HCT116 (cell line): ENCODE results near the gene SLC38A8. TPM values are rescaled to one million over a fixed set of nuclear protein-coding genes. Genes with fewer than 3 reads are reported as not detected.

Source experiments
- ATAC-seq: fragments of 200-7000 bp; cut with Tn5 transposase; 2 replicates; pipeline ENCODE4 v1.9.1; 2020; ENCODE audit warnings: mild to moderate bottlenecking, moderate library complexity
- BruUV-seq: library from RNA; stranded (reverse); fragments of 400-500 nt; replicated peaks from 2 replicates; lab custom pipeline; 2021; lab: Mats Ljungman, UMichigan
- CTCF ChIA-PET: fragments of 300-600 bp; sonication (Branson Sonifier 250); formaldehyde crosslinking; loops from one replicate; lab custom pipeline; 2021; ENCODE audit warnings: antibody characterized with exemption; lab: Charles Lee
- POLR2A ChIA-PET: fragments of 300-600, 350-600 bp; sonication (Branson Sonifier 250); formaldehyde crosslinking; loops from one replicate; lab custom pipeline; 2021; ENCODE audit warnings: antibody characterized with exemption; lab: Charles Lee
- RAD21 ChIA-PET, 2 experiments: fragments of 300-600 bp; sonication (Branson Sonifier 250); formaldehyde crosslinking; loops; one replicate each; lab custom pipeline; 2023; ENCODE audit warnings: low total read pairs in 2 of 2; ENCODE audit not compliant: uncharacterized antibody in 2 of 2, unreplicated experiment in 2 of 2, low non-redundant PET in 1 of 2; lab: Charles Lee
- DNase-seq: peaks from one replicate; pipeline ENCODE4 v3.0.0-alpha.2; 2010; ENCODE audit warnings: low read depth, low spot score
- H2AFZ ChIP-seq: fragments of 200-600 bp; shearing (Covaris generic), sonication (generic); 2 replicates; pipeline ENCODE4 v1.6.1; 2017; ENCODE audit warnings: low read depth, mixed run types, mixed read lengths, antibody characterized with exemption, low read length; ENCODE audit not compliant: poor library complexity, severe bottlenecking
- H3K27ac ChIP-seq: 2 replicates; pipeline ENCODE4 v1.5.1; 2012; ENCODE audit warnings: low read depth, low read length
- H3K27me3 ChIP-seq: fragments of 200-600 bp; sonication (generic); 2 replicates; pipeline ENCODE4 v1.6.1; 2016; ENCODE audit warnings: mixed run types, low read length, mixed read lengths; ENCODE audit not compliant: insufficient read depth
- H3K36me3 ChIP-seq, 2 experiments: fragments of 200-500 bp in 1 of 2; fragments of 200-600 bp in 1 of 2; sonication (Bioruptor generic) in 1 of 2; sonication (generic) in 1 of 2; 2 replicates each; pipeline versions ENCODE4 v1.5.1 to v1.6.1; 2014 to 2016; ENCODE audit warnings: low read length in 2 of 2, inconsistent platforms in 1 of 2, mixed read lengths in 1 of 2, mixed run types in 1 of 2; ENCODE audit not compliant: insufficient read depth in 2 of 2, control insufficient read depth in 1 of 2
- H3K4me1 ChIP-seq, 2 experiments: fragments of 200-600 bp in 1 of 2; sonication (generic) in 1 of 2; 2 replicates each; pipeline versions ENCODE4 v1.5.1 to v1.6.1; 2012 to 2017; ENCODE audit warnings: low read length in 2 of 2, inconsistent platforms in 1 of 2, mild to moderate bottlenecking in 1 of 2, mixed read lengths in 1 of 2, mixed run types in 1 of 2, moderate library complexity in 1 of 2; ENCODE audit not compliant: insufficient read depth in 2 of 2, control insufficient read depth in 1 of 2
- H3K4me2 ChIP-seq: fragments of 200-600 bp; sonication (generic); 2 replicates; pipeline ENCODE4 v1.6.1; 2017; ENCODE audit warnings: mixed run types, low read length, mixed read lengths
- H3K4me3 ChIP-seq, 2 experiments: fragments of 200-600 bp in 1 of 2; sonication (generic) in 1 of 2; replicated peaks in 1 of 2; 2 replicates each; pipeline ENCODE4 v1.5.1; 2011 to 2016; ENCODE audit warnings: low read length in 2 of 2, control low read depth in 1 of 2, low read depth in 1 of 2, mild to moderate bottlenecking in 1 of 2, mixed read lengths in 1 of 2, mixed run types in 1 of 2
- H3K79me2 ChIP-seq: fragments of 200-600 bp; sonication (generic); 2 replicates; pipeline ENCODE4 v1.6.1; 2017; ENCODE audit warnings: mild to moderate bottlenecking, mixed run types, low read length, moderate library complexity, mixed read lengths; ENCODE audit not compliant: insufficient read depth
- H3K9ac ChIP-seq: fragments of 200-600 bp; sonication (generic); 2 replicates; pipeline ENCODE4 v1.6.1; 2016; ENCODE audit warnings: low read length, mixed read lengths
- H3K9me2 ChIP-seq: fragments of 200-600 bp; sonication (generic), shearing (Covaris generic); 2 replicates; pipeline ENCODE4 v1.6.1; 2017; ENCODE audit warnings: mixed run types, mild to moderate bottlenecking, moderate library complexity; ENCODE audit not compliant: insufficient read depth
- H3K9me3 ChIP-seq, 2 experiments: fragments of 200-500 bp in 1 of 2; fragments of 200-600 bp in 1 of 2; sonication (Bioruptor generic) in 1 of 2; sonication (generic) in 1 of 2; 2 replicates each; pipeline ENCODE4 v1.6.1; 2014 to 2017; ENCODE audit warnings: low read length in 2 of 2, mixed read lengths in 2 of 2, inconsistent platforms in 1 of 2, low read depth in 1 of 2, mild to moderate bottlenecking in 1 of 2, mixed run types in 1 of 2, moderate library complexity in 1 of 2; ENCODE audit not compliant: control insufficient read depth in 1 of 2, insufficient read depth in 1 of 2
- H4K20me1 ChIP-seq: fragments of 200-600 bp; sonication (generic), shearing (Covaris generic); 2 replicates; pipeline ENCODE4 v1.6.1; 2017; ENCODE audit warnings: mixed run types, mild to moderate bottlenecking, moderate library complexity; ENCODE audit not compliant: insufficient read depth
- MAX ChIP-seq: IDR thresholded peaks from 2 replicates; pipeline ENCODE4 v1.6.1; 2012
- SP1 ChIP-seq: IDR thresholded peaks from 2 replicates; pipeline ENCODE4 v1.6.1; 2012; ENCODE audit warnings: low read depth
- ZBTB33 ChIP-seq: IDR thresholded peaks from 2 replicates; pipeline ENCODE4 v1.6.1; 2011; ENCODE audit warnings: mild to moderate bottlenecking, low read length, moderate library complexity; ENCODE audit not compliant: insufficient replicate concordance; ENCODE audit errors: extremely low read depth
- intact Hi-C: fragments of 100-400 bp; cut with micrococcal nuclease; formaldehyde crosslinking; loops from 2 replicates; pipeline ENCODE4 v1.10.0; 2022
- total RNA-seq: library from RNA; stranded (reverse); gene quantifications from one replicate; pipeline ENCODE4 v1.2.1, GENCODE V29; 2021; ENCODE audit not compliant: unreplicated experiment
- TF ChIP-seq, protein P1 (sequence below): IDR thresholded peaks from 2 replicates; pipeline ENCODE4 v1.6.1; 2012

The SLC38A8 gene
- total RNA-seq, 1 experiment from 2014 or later, result not detected

GRCh38 chr16:83971165-83972130 lies 71.1 kb downstream of the SLC38A8 start:
- Histone ChIP-seq H3K4me2 (no peak overlapping the region), H3K27me3 (no peaks in the 10 kb centered on the region), H4K20me1 (no peaks in the 10 kb centered on the region), H3K4me1 (no peaks in the 10 kb centered on the region), H2AFZ (no peak overlapping the region), H3K9me3 (no peaks in the 10 kb centered on the region), H3K79me2 (no peaks in the 10 kb centered on the region), H3K36me3 (no peaks in the 10 kb centered on the region), H3K9me2 (no peaks in the 10 kb centered on the region), H3K9ac (no peak overlapping the region), H3K27ac (no peak overlapping the region), H3K4me3 (no peak overlapping the region)
- DNase-seq (no peak), ATAC-seq (no peak)
- ChIA-PET POLR2A (no interaction called here), RAD21 (interaction anchor here in 1 of 2 experiments (0.6 kb wide), 1 partner anchor 79 kb away, joined by 6 read pairs; no protein-coding TSS in a partner anchor), CTCF (interaction anchor here (1.5 to 2.4 kb wide), 2 partner anchors 43 to 94 kb away, joined by 5 to 8 read pairs; no protein-coding TSS in a partner anchor)
- intact Hi-C loops, result no loop called here
- TF ChIP-seq MAX (no peak), SP1 (no peak), ZBTB33 (no peak)
- TF ChIP-seq, protein P1, sequence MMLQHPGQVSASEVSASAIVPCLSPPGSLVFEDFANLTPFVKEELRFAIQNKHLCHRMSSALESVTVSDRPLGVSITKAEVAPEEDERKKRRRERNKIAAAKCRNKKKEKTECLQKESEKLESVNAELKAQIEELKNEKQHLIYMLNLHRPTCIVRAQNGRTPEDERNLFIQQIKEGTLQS, result no peak
- no TSS peak for BruUV-seq
